ENCODE measurements around the gene MED27.

Gene MED27

GRCh38 chr9:131874447-131874846 is 205.2 kb downstream of the MED27 start:
- no peaks in the 10 kb centered on the region for H3K4me1 Mint-ChIP-seq

GRCh38 chr9:131873891-131874440 is 205.7 kb downstream of the MED27 start:
- Mint-ChIP-seq H3K27ac (no peak overlapping the region), H3K4me1 (no peaks in the 10 kb centered on the region), H3K36me3 (no peaks in the 10 kb centered on the region), H3K4me3 (no peak overlapping the region), H3K9me3 (no peaks in the 10 kb centered on the region), H3K27me3 (no peaks in the 10 kb centered on the region)

More at GRCh38 chr9:131874447-131874846, 205.2 kb downstream of the MED27 start:
- no peak overlapping the region for H3K27ac Mint-ChIP-seq
- H3K27me3 Mint-ChIP-seq, result no peaks in the 10 kb centered on the region
- no peaks in the 10 kb centered on the region for H3K9me3 Mint-ChIP-seq
- H3K4me3 Mint-ChIP-seq, result no peak overlapping the region
- no peaks in the 10 kb centered on the region for H3K36me3 Mint-ChIP-seq

GRCh38 chr9:131873335-131873734 is 206.3 kb downstream of the MED27 start:
- Mint-ChIP-seq H3K27ac (no peak overlapping the region), H3K4me3 (no peak overlapping the region), H3K9me3 (no peaks in the 10 kb centered on the region), H3K4me1 (no peaks in the 10 kb centered on the region), H3K27me3 (no peaks in the 10 kb centered on the region), H3K36me3 (no peaks in the 10 kb centered on the region)

GRCh38 chr9:131872702-131873101 is 207.0 kb downstream of the MED27 start:
- Mint-ChIP-seq H3K4me3 (no peak overlapping the region), H3K4me1 (no peaks in the 10 kb centered on the region), H3K27ac (no peak overlapping the region), H3K27me3 (no peaks in the 10 kb centered on the region), H3K36me3 (no peaks in the 10 kb centered on the region), H3K9me3 (no peaks in the 10 kb centered on the region)

- Mint-ChIP-seq H3K27me3 (no peaks in the 10 kb centered on the region), H3K9me3 (no peaks in the 10 kb centered on the region), H3K27ac (no peak overlapping the region), H3K36me3 (no peaks in the 10 kb centered on the region), H3K4me3 (no peak overlapping the region), H3K4me1 (no peaks in the 10 kb centered on the region)
These were observed 207.7 kb downstream of the MED27 start for GRCh38 chr9:131872006-131872405.

GRCh38 chr9:131870156-131870555 is 209.5 kb downstream of the MED27 start:
- no peak overlapping the region for H3K27ac Mint-ChIP-seq
- H3K27me3 Mint-ChIP-seq, result no peaks in the 10 kb centered on the region
- H3K4me1 Mint-ChIP-seq, result no peaks in the 10 kb centered on the region
- H3K9me3 Mint-ChIP-seq, result no peaks in the 10 kb centered on the region
- no peak overlapping the region for H3K4me3 Mint-ChIP-seq
- H3K36me3 Mint-ChIP-seq, result no peaks in the 10 kb centered on the region

- Mint-ChIP-seq H3K27ac (no peak overlapping the region), H3K27me3 (no peaks in the 10 kb centered on the region), H3K4me1 (no peaks in the 10 kb centered on the region), H3K4me3 (no peak overlapping the region), H3K9me3 (no peaks in the 10 kb centered on the region), H3K36me3 (no peaks in the 10 kb centered on the region)
These were observed 210.3 kb downstream of the MED27 start for GRCh38 chr9:131869348-131869747.

GRCh38 chr9:131868766-131869165 is 210.9 kb downstream of the MED27 start:
- H3K4me3 Mint-ChIP-seq, result no peak overlapping the region
- no peaks in the 10 kb centered on the region for H3K36me3 Mint-ChIP-seq
- H3K4me1 Mint-ChIP-seq, result no peaks in the 10 kb centered on the region
- H3K27ac Mint-ChIP-seq, result no peak overlapping the region
- H3K9me3 Mint-ChIP-seq, result no peaks in the 10 kb centered on the region
- H3K27me3 Mint-ChIP-seq, result no peaks in the 10 kb centered on the region

GRCh38 chr9:131867611-131868192 is 212.0 kb downstream of the MED27 start:
- no peaks in the 10 kb centered on the region for H3K27me3 Mint-ChIP-seq
- no peak overlapping the region for H3K27ac Mint-ChIP-seq
- no peak overlapping the region for H3K4me3 Mint-ChIP-seq
- no peaks in the 10 kb centered on the region for H3K36me3 Mint-ChIP-seq
- H3K4me1 Mint-ChIP-seq, result no peaks in the 10 kb centered on the region
- H3K9me3 Mint-ChIP-seq, result no peaks in the 10 kb centered on the region

- no peaks in the 10 kb centered on the region for H3K9me3 Mint-ChIP-seq
- peaks cover 6% of the 10 kb centered on the region for H3K36me3 Mint-ChIP-seq
- peak overlapping the region; percentile 4 for H3K27ac Mint-ChIP-seq
- H3K4me1 Mint-ChIP-seq, result no peaks in the 10 kb centered on the region
- no peak overlapping the region for H3K4me3 Mint-ChIP-seq
- H3K27me3 Mint-ChIP-seq, result no peaks in the 10 kb centered on the region
These were observed 214.0 kb downstream of the MED27 start for GRCh38 chr9:131865446-131866195.

GRCh38 chr9:131864531-131864930 is 215.1 kb downstream of the MED27 start:
- Mint-ChIP-seq H3K36me3 (peaks cover 12% of the 10 kb centered on the region), H3K4me3 (no peak overlapping the region)

GRCh38 chr9:131863306-131863896 is 216.3 kb downstream of the MED27 start:
- Mint-ChIP-seq H3K4me1 (no peaks in the 10 kb centered on the region), H3K27ac (peak overlapping the region; percentile 23), H3K27me3 (no peaks in the 10 kb centered on the region), H3K36me3 (peaks cover 12% of the 10 kb centered on the region), H3K4me3 (no peak overlapping the region), H3K9me3 (no peaks in the 10 kb centered on the region)

More at GRCh38 chr9:131864531-131864930, 215.1 kb downstream of the MED27 start:
- no peak overlapping the region for H3K27ac Mint-ChIP-seq
- H3K4me1 Mint-ChIP-seq, result no peaks in the 10 kb centered on the region
- H3K27me3 Mint-ChIP-seq, result no peaks in the 10 kb centered on the region
- no peaks in the 10 kb centered on the region for H3K9me3 Mint-ChIP-seq

- Mint-ChIP-seq H3K9me3 (no peaks in the 10 kb centered on the region), H3K27ac (no peak overlapping the region), H3K4me3 (no peak overlapping the region), H3K27me3 (no peaks in the 10 kb centered on the region), H3K36me3 (peaks cover 12% of the 10 kb centered on the region), H3K4me1 (no peaks in the 10 kb centered on the region)
These were observed 217.4 kb downstream of the MED27 start for GRCh38 chr9:131862261-131862660.

- Mint-ChIP-seq H3K4me1 (no peaks in the 10 kb centered on the region), H3K27me3 (no peaks in the 10 kb centered on the region), H3K9me3 (no peaks in the 10 kb centered on the region), H3K36me3 (peaks cover 12% of the 10 kb centered on the region), H3K27ac (no peak overlapping the region), H3K4me3 (no peak overlapping the region)
These were observed 219.2 kb downstream of the MED27 start for GRCh38 chr9:131860430-131860829.

- H3K4me3 Mint-ChIP-seq, result no peak overlapping the region
- no peaks in the 10 kb centered on the region for H3K9me3 Mint-ChIP-seq
- no peak overlapping the region for H3K27ac Mint-ChIP-seq
- H3K4me1 Mint-ChIP-seq, result no peaks in the 10 kb centered on the region
- H3K27me3 Mint-ChIP-seq, result no peaks in the 10 kb centered on the region
- peaks cover 12% of the 10 kb centered on the region for H3K36me3 Mint-ChIP-seq
These were observed 221.5 kb downstream of the MED27 start for GRCh38 chr9:131858147-131858546.

GRCh38 chr9:131856105-131856504 is 223.6 kb downstream of the MED27 start:
- H3K36me3 Mint-ChIP-seq, result peaks cover 8% of the 10 kb centered on the region
- no peaks in the 10 kb centered on the region for H3K27me3 Mint-ChIP-seq
- H3K27ac Mint-ChIP-seq, result no peak overlapping the region
- no peak overlapping the region for H3K4me3 Mint-ChIP-seq
- no peaks in the 10 kb centered on the region for H3K4me1 Mint-ChIP-seq
- H3K9me3 Mint-ChIP-seq, result no peaks in the 10 kb centered on the region

Data from activated naive CD4-positive, alpha-beta T cell treated with anti-CD3 and anti-CD28 coated beads, Interleukin-2, amount 50 U/mL, for 24 hours (primary cell).